ENCODE data around the gene C2CD3.

C2CD3 gene

DNA sequence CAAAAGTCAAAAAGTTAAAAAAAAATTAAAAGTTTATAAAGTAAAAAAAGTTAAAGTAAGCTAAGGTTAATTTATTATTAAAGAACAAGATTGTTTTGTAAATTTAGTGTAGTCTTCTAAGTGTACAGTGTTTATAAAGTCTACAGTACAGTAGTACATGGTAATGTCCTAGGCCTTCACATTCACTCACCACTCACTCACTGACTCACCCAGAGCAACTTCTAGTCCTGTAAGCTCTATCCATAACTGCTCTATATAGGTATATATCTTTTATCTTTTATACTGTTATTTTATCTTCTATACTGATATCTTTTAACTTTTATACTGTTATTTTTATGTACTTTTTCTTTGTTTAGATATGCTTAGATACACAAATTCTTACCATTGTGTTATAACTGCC is 11.2 kb downstream of the C2CD3 start:
- H3K27ac ChIP-seq = no peak overlapping the region
- TF ChIP-seq, protein P1, sequence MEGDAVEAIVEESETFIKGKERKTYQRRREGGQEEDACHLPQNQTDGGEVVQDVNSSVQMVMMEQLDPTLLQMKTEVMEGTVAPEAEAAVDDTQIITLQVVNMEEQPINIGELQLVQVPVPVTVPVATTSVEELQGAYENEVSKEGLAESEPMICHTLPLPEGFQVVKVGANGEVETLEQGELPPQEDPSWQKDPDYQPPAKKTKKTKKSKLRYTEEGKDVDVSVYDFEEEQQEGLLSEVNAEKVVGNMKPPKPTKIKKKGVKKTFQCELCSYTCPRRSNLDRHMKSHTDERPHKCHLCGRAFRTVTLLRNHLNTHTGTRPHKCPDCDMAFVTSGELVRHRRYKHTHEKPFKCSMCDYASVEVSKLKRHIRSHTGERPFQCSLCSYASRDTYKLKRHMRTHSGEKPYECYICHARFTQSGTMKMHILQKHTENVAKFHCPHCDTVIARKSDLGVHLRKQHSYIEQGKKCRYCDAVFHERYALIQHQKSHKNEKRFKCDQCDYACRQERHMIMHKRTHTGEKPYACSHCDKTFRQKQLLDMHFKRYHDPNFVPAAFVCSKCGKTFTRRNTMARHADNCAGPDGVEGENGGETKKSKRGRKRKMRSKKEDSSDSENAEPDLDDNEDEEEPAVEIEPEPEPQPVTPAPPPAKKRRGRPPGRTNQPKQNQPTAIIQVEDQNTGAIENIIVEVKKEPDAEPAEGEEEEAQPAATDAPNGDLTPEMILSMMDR (conservative IDR thresholded peaks at IDR 0.05) = no peak

DNA sequence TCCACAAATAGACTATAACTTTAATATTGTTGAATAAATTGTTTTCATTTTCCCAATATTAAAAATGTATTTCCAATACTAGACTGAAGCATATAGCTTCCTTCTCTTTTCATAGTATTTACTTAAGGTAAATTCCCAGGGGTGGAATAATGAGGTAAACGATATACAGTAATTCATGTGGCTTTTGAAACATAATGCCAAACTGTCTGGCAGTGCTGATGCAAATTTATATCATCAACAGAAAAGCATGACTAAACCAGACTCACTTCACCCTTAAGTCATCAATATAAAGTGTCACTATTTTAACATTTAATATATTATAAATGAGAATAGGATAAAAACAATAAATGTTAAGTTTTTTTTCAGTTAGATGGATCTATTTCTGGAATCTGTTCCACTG is 13.6 kb downstream of the C2CD3 start:
- H3K27ac ChIP-seq = no peak overlapping the region
- TF ChIP-seq, protein P1 (conservative IDR thresholded peaks at IDR 0.05) = no peak

GRCh38 chr11:74154620-74155281 is 16.1 kb downstream of the C2CD3 start:
- TF ChIP-seq, protein P1 (conservative IDR thresholded peaks at IDR 0.05) = no peak
- no peak overlapping the region for H3K27ac ChIP-seq

DNA sequence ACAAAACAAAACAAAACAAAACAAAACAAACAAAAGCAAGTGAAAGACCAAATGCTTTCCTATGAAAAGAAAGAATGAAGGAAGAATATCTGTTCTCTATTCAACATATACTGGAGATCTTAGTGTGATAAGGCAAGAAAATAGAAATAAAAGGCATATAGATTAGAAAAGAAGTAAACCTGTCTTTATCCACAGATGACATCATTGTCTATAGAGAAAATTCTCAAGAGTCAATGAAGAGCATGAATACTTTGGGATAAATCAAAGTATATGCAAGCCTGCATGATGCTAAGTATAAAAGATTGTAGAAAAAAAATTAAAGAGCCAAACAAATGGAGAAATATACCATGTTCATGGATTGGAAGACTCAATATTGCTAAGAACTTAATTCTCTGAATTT is 17.6 kb downstream of the C2CD3 start:
- TF ChIP-seq, protein P1 (conservative IDR thresholded peaks at IDR 0.05) = no peak
- H3K27ac ChIP-seq = no peak overlapping the region

DNA sequence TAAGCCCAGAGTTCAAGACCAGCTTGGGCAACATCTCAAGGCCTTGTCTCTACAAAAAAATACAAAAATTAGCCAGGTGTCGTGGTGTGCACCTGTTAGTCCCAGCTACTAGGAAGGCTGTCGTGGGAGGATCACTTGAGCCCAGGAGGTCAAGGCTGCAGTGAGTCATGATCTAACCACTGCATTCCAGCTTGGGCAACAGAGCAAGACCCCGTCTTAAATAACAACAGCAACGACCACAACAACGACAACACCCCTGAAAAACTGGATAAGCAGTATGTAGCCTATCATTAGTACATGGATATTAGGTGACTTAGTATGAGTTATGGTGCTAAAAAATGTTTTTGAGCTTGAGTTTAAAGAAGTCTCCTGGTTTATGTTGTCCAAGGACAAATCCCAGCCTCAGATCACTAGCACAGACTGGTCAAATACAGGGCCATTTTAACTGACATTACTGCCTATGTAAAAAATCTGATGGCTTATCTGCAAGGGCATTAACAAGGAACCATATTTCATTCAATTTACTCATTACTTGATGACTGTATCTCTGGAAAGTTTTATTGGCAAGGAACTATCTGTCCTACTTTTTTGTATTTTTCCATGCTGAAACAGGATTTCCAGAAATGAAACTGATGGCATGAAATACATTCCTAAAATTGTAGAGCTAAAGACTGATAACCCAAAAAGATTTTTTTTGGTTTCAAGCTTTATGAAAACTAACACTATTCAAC is 23.4 kb downstream of the C2CD3 start:
- no peak overlapping the region for H3K27ac ChIP-seq
- TF ChIP-seq, protein P1 (conservative IDR thresholded peaks at IDR 0.05) = no peak

GRCh38 chr11:74144592-74144991 is 26.2 kb downstream of the C2CD3 start:
- TF ChIP-seq, protein P1 (conservative IDR thresholded peaks at IDR 0.05) = no peak
- H3K27ac ChIP-seq = no peak overlapping the region

DNA sequence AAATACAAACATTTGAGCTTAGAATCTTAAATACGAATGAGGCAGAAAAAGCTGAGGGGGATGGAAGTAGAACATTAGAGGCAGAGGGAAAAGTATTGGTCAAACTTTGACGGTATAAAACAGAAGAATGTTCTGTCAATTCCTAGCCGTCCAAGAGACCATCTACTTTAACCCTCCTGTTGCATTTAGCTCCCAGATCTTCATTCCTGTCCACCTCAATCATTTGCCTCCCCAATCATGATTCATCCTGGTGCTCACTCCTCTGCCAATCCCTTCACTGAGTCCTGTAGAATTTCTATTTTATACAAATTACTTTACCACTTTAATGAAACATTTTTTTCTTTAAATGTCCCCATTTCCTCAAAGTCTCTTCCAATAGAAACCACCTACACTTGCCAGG is 28.2 kb downstream of the C2CD3 start:
- no peak overlapping the region for H3K27ac ChIP-seq
- TF ChIP-seq, protein P1 (conservative IDR thresholded peaks at IDR 0.05) = no peak
